ENCODE measurements around the gene RYR3.

The RYR3 gene

GRCh38 chr15:33834892-33835743, 524.4 kb downstream of the RYR3 start:
- TF ChIP-seq CTCF (IDR thresholded peaks at IDR 0.05; ENCODE audit: insufficient read depth, low read length, poor library complexity, severe bottlenecking) = no peak
- H3K36me3 ChIP-seq (ENCODE audit: control insufficient read depth, insufficient read depth, low read length) = no peaks in the 10 kb centered on the region
- no peak for DNase-seq (ENCODE audit: extremely low read depth, insufficient read length)
- H3K27me3 ChIP-seq (replicated peaks; ENCODE audit: control insufficient read depth, insufficient read depth, low read length) = no peaks in the 10 kb centered on the region
- no peak overlapping the region for H3K4me3 ChIP-seq (replicated peaks; ENCODE audit: low read depth, low read length)

GRCh38 chr15:33837294-33837693, 526.5 kb downstream of the RYR3 start:
- no peaks in the 10 kb centered on the region for H3K36me3 ChIP-seq (ENCODE audit: control insufficient read depth, insufficient read depth, low read length)
- no peak for TF ChIP-seq CTCF (IDR thresholded peaks at IDR 0.05; ENCODE audit: insufficient read depth, low read length, poor library complexity, severe bottlenecking)
- DNase-seq (ENCODE audit: extremely low read depth, insufficient read length) = no peak

GRCh38 chr15:33839540-33839939, 528.8 kb downstream of the RYR3 start:
- no peaks in the 10 kb centered on the region for H3K27me3 ChIP-seq (replicated peaks; ENCODE audit: control insufficient read depth, insufficient read depth, low read length)
- H3K36me3 ChIP-seq (ENCODE audit: control insufficient read depth, insufficient read depth, low read length) = no peaks in the 10 kb centered on the region
- TF ChIP-seq CTCF (IDR thresholded peaks at IDR 0.05; ENCODE audit: insufficient read depth, low read length, poor library complexity, severe bottlenecking) = no peak
- no peak overlapping the region for H3K4me3 ChIP-seq (replicated peaks; ENCODE audit: low read depth, low read length)
- DNase-seq (ENCODE audit: extremely low read depth, insufficient read length) = no peak

More at GRCh38 chr15:33837294-33837693, 526.5 kb downstream of the RYR3 start:
- Histone ChIP-seq H3K4me3 (replicated peaks; ENCODE audit: low read depth, low read length) (no peak overlapping the region), H3K27me3 (replicated peaks; ENCODE audit: control insufficient read depth, insufficient read depth, low read length) (no peaks in the 10 kb centered on the region)

GRCh38 chr15:33840615-33841014, 529.8 kb downstream of the RYR3 start:
- Histone ChIP-seq H3K27me3 (replicated peaks; ENCODE audit: control insufficient read depth, insufficient read depth, low read length) (no peaks in the 10 kb centered on the region), H3K36me3 (ENCODE audit: control insufficient read depth, insufficient read depth, low read length) (no peaks in the 10 kb centered on the region), H3K4me3 (replicated peaks; ENCODE audit: low read depth, low read length) (no peak overlapping the region)
- TF ChIP-seq CTCF (IDR thresholded peaks at IDR 0.05; ENCODE audit: insufficient read depth, low read length, poor library complexity, severe bottlenecking) = no peak
- no peak for DNase-seq (ENCODE audit: extremely low read depth, insufficient read length)

- no peaks in the 10 kb centered on the region for H3K27me3 ChIP-seq (replicated peaks; ENCODE audit: control insufficient read depth, insufficient read depth, low read length)
- DNase-seq (ENCODE audit: extremely low read depth, insufficient read length) = no peak
- H3K4me3 ChIP-seq (replicated peaks; ENCODE audit: low read depth, low read length) = no peak overlapping the region
- TF ChIP-seq CTCF (IDR thresholded peaks at IDR 0.05; ENCODE audit: insufficient read depth, low read length, poor library complexity, severe bottlenecking) = no peak
- no peaks in the 10 kb centered on the region for H3K36me3 ChIP-seq (ENCODE audit: control insufficient read depth, insufficient read depth, low read length)
Measured at GRCh38 chr15:33844186-33844585, 533.4 kb downstream of the RYR3 start.
